ENCODE results near the gene GSG1L.
A peak's percentile ranks its signal among the peaks of the same experiment; 100 is the strongest.

GSG1L gene

GRCh38 chr16:27786221-27786922 lies 277.1 kb downstream of the GSG1L start:
- Mint-ChIP-seq H3K9me3 (no peaks in the 10 kb centered on the region), H3K36me3 (no peaks in the 10 kb centered on the region), H3K27ac (no peak overlapping the region), H3K4me3 (no peak overlapping the region), H3K4me1 (no peaks in the 10 kb centered on the region)
- no peak for ATAC-seq
- DNase-seq (ENCODE audit: low spot score in 2 of 2), result no peak

- no peak for ATAC-seq
Observed at GRCh38 chr16:27785307-27785678, 278.2 kb downstream of the GSG1L start.

GRCh38 chr16:27784351-27785306 lies 278.9 kb downstream of the GSG1L start:
- no peaks in the 10 kb centered on the region for H3K9me3 Mint-ChIP-seq
- H3K36me3 Mint-ChIP-seq, result no peaks in the 10 kb centered on the region
- DNase-seq (ENCODE audit: low spot score in 2 of 2) (no peak), ATAC-seq (no peak)
- no peaks in the 10 kb centered on the region for H3K4me1 Mint-ChIP-seq
- H3K4me3 Mint-ChIP-seq, result no peak overlapping the region
- no peak overlapping the region for H3K27ac Mint-ChIP-seq

More at GRCh38 chr16:27785307-27785678, 278.2 kb downstream of the GSG1L start:
- Mint-ChIP-seq H3K27ac (no peak overlapping the region), H3K9me3 (no peaks in the 10 kb centered on the region), H3K36me3 (no peaks in the 10 kb centered on the region), H3K4me1 (no peaks in the 10 kb centered on the region), H3K4me3 (no peak overlapping the region)
- no peak for DNase-seq (ENCODE audit: low spot score in 2 of 2)

GRCh38 chr16:27781981-27782880 lies 281.3 kb downstream of the GSG1L start:
- ATAC-seq (no peak), DNase-seq (ENCODE audit: low spot score in 2 of 2) (no peak)
- no peak overlapping the region for H3K4me3 Mint-ChIP-seq
- no peaks in the 10 kb centered on the region for H3K9me3 Mint-ChIP-seq
- no peaks in the 10 kb centered on the region for H3K36me3 Mint-ChIP-seq
- H3K4me1 Mint-ChIP-seq, result no peaks in the 10 kb centered on the region
- H3K27ac Mint-ChIP-seq, result no peak overlapping the region

- DNase-seq (ENCODE audit: low spot score in 2 of 2), result no peak
- Mint-ChIP-seq H3K4me1 (no peaks in the 10 kb centered on the region), H3K36me3 (no peaks in the 10 kb centered on the region), H3K9me3 (no peaks in the 10 kb centered on the region), H3K27ac (no peak overlapping the region), H3K4me3 (no peak overlapping the region)
- no peak for ATAC-seq
Observed at GRCh38 chr16:27781195-27781524, 282.4 kb downstream of the GSG1L start.

GRCh38 chr16:27780468-27781194 lies 282.9 kb downstream of the GSG1L start:
- Mint-ChIP-seq H3K4me3 (no peak overlapping the region), H3K36me3 (no peaks in the 10 kb centered on the region)

GRCh38 chr16:27779641-27780164 lies 283.8 kb downstream of the GSG1L start:
- Mint-ChIP-seq H3K36me3 (no peaks in the 10 kb centered on the region), H3K9me3 (no peaks in the 10 kb centered on the region), H3K4me3 (no peak overlapping the region), H3K4me1 (no peaks in the 10 kb centered on the region), H3K27ac (no peak overlapping the region)
- ATAC-seq (no peak), DNase-seq (ENCODE audit: low spot score in 2 of 2) (no peak)

More at GRCh38 chr16:27780468-27781194, 282.9 kb downstream of the GSG1L start:
- no peaks in the 10 kb centered on the region for H3K4me1 Mint-ChIP-seq
- H3K9me3 Mint-ChIP-seq, result no peaks in the 10 kb centered on the region
- no peak for DNase-seq (ENCODE audit: low spot score in 2 of 2)
- H3K27ac Mint-ChIP-seq, result no peak overlapping the region
- no peak for ATAC-seq

GRCh38 chr16:27778926-27779570 lies 284.5 kb downstream of the GSG1L start:
- Mint-ChIP-seq H3K4me3 (no peak overlapping the region), H3K9me3 (no peaks in the 10 kb centered on the region), H3K36me3 (no peaks in the 10 kb centered on the region), H3K27ac (no peak overlapping the region), H3K4me1 (no peaks in the 10 kb centered on the region)
- no peak for DNase-seq (ENCODE audit: low spot score in 2 of 2)
- ATAC-seq, result peak; percentile 14

GRCh38 chr16:27778171-27778925 lies 285.2 kb downstream of the GSG1L start:
- H3K36me3 Mint-ChIP-seq, result no peaks in the 10 kb centered on the region
- ATAC-seq (no peak), DNase-seq (ENCODE audit: low spot score in 2 of 2) (no peak)
- no peaks in the 10 kb centered on the region for H3K4me1 Mint-ChIP-seq
- H3K4me3 Mint-ChIP-seq, result no peak overlapping the region
- no peaks in the 10 kb centered on the region for H3K9me3 Mint-ChIP-seq
- H3K27ac Mint-ChIP-seq, result peak overlapping the region; percentile 34

- ATAC-seq, result no peak
- Mint-ChIP-seq H3K4me3 (no peak overlapping the region), H3K4me1 (no peaks in the 10 kb centered on the region), H3K36me3 (no peaks in the 10 kb centered on the region), H3K9me3 (no peaks in the 10 kb centered on the region), H3K27ac (no peak overlapping the region)
- DNase-seq (ENCODE audit: low spot score in 2 of 2), result no peak
Observed at GRCh38 chr16:27777527-27777926, 286.0 kb downstream of the GSG1L start.

GRCh38 chr16:27776556-27777225 lies 286.8 kb downstream of the GSG1L start:
- DNase-seq (ENCODE audit: low spot score in 2 of 2), result no peak
- Mint-ChIP-seq H3K36me3 (no peaks in the 10 kb centered on the region), H3K4me3 (no peak overlapping the region), H3K27ac (no peak overlapping the region), H3K4me1 (no peaks in the 10 kb centered on the region), H3K9me3 (no peaks in the 10 kb centered on the region)
- no peak for ATAC-seq

- no peak for DNase-seq (ENCODE audit: low spot score in 2 of 2)
- Mint-ChIP-seq H3K9me3 (no peaks in the 10 kb centered on the region), H3K4me1 (no peaks in the 10 kb centered on the region), H3K4me3 (no peak overlapping the region), H3K36me3 (no peaks in the 10 kb centered on the region), H3K27ac (no peak overlapping the region)
- no peak for ATAC-seq
Observed at GRCh38 chr16:27775254-27775653, 288.3 kb downstream of the GSG1L start.

GRCh38 chr16:27774779-27775178 lies 288.7 kb downstream of the GSG1L start:
- Mint-ChIP-seq H3K27ac (no peak overlapping the region), H3K9me3 (no peaks in the 10 kb centered on the region), H3K36me3 (no peaks in the 10 kb centered on the region), H3K4me3 (no peak overlapping the region), H3K4me1 (no peaks in the 10 kb centered on the region)
- no peak for DNase-seq (ENCODE audit: low spot score in 2 of 2)
- ATAC-seq, result no peak

Measured in stimulated activated effector memory CD8-positive, alpha-beta T cell treated with anti-CD3 and anti-CD28 coated beads, Interleukin-12 subunit alpha, Interleukin-12 subunit beta, amount 100 ng/mL, for 72 hours (primary cell).